HL-60/S4 (cell line): ENCODE results near the gene LTB4R2.

Source experiments
- in situ Hi-C: fragments of 300-500 bp; cut with MboI; formaldehyde crosslinking; loops from 2 replicates; pipeline ENCODE4 v1.14.3; 2022; ENCODE audit warnings: low sequenced_read_pairs

The LTB4R2 gene

GRCh38 chr14:24277071-24277470, 32.9 kb upstream of the LTB4R2 start:
- in situ Hi-C loops, result no loop called here

GRCh38 chr14:24277606-24278321, 32.2 kb upstream of the LTB4R2 start:
- in situ Hi-C loops, result no loop called here

GRCh38 chr14:24278424-24278823, 31.5 kb upstream of the LTB4R2 start:
- in situ Hi-C loops, result no loop called here

- in situ Hi-C loops, result no loop called here
These were observed 30.4 kb upstream of the LTB4R2 start for GRCh38 chr14:24279301-24280186.

- in situ Hi-C loops, result no loop called here
These were observed 29.0 kb upstream of the LTB4R2 start for GRCh38 chr14:24280797-24281460.

GRCh38 chr14:24281636-24282035, 28.3 kb upstream of the LTB4R2 start:
- in situ Hi-C loops, result no loop called here

- in situ Hi-C loops, result no loop called here
These were observed 27.2 kb upstream of the LTB4R2 start for GRCh38 chr14:24282736-24283135.

- in situ Hi-C loops, result no loop called here
These were observed 26.0 kb upstream of the LTB4R2 start for GRCh38 chr14:24283796-24284460.

- in situ Hi-C loops, result no loop called here
These were observed 25.4 kb upstream of the LTB4R2 start for GRCh38 chr14:24284501-24285035.

- in situ Hi-C loops, result no loop called here
These were observed 24.6 kb upstream of the LTB4R2 start for GRCh38 chr14:24285351-24285750.

GRCh38 chr14:24286996-24287395, 22.9 kb upstream of the LTB4R2 start:
- in situ Hi-C loops, result no loop called here

GRCh38 chr14:24289649-24290280, 20.2 kb upstream of the LTB4R2 start:
- in situ Hi-C loops, result loop anchor here (5.0 to 10.0 kb wide), 2 partner anchors 42 to 235 kb away; partner anchors contain the start of gene CARMIL3

- in situ Hi-C loops, result loop anchor here (5.0 to 10.0 kb wide), 2 partner anchors 43 to 236 kb away; partner anchors contain the start of gene CARMIL3
These were observed 19.2 kb upstream of the LTB4R2 start for GRCh38 chr14:24290746-24291145.

- in situ Hi-C loops, result loop anchor here (5.0 to 10.0 kb wide), 2 partner anchors 44 to 237 kb away; partner anchors contain the start of gene CARMIL3
These were observed 18.4 kb upstream of the LTB4R2 start for GRCh38 chr14:24291446-24292117.

GRCh38 chr14:24292118-24292807, 17.7 kb upstream of the LTB4R2 start:
- in situ Hi-C loops, result loop anchor here (5.0 to 10.0 kb wide), 2 partner anchors 45 to 237 kb away; partner anchors contain the start of gene CARMIL3

GRCh38 chr14:24293525-24293924, 16.4 kb upstream of the LTB4R2 start:
- in situ Hi-C loops, result loop anchor here (5.0 to 10.0 kb wide), 2 partner anchors 46 to 239 kb away; partner anchors contain the start of gene CARMIL3

- in situ Hi-C loops, result loop anchor here (10.0 kb wide), 1 partner anchor 242 kb away; the partner anchor contains the start of gene CARMIL3
These were observed 13.4 kb upstream of the LTB4R2 start for GRCh38 chr14:24296341-24297157.
